Neural progenitor cell (in vitro differentiated cells): Measurements from ENCODE around the gene UNC5B. TPM values are rescaled to one million over a fixed set of nuclear protein-coding genes. Genes with fewer than 3 reads are reported as not detected.
"Not testable (repeated sequence)": the region's sequence is repeated elsewhere in the genome, so short reads cannot be mapped to it uniquely, and the experiment has no call there.

Source experiments
- DNase-seq: peaks from one replicate; pipeline ENCODE4 v3.0.0-alpha.2; 2016; ENCODE audit warnings: low spot score
- H2AFZ ChIP-seq: fragments of 200-600 bp; sonication (generic); replicated peaks from 2 replicates; pipeline ENCODE4 v1.6.1; 2016; ENCODE audit warnings: antibody characterized with exemption
- H3F3A ChIP-seq: fragments of 200-600 bp; sonication (generic); 2 replicates; pipeline ENCODE4 v1.6.1; 2016; ENCODE audit warnings: antibody characterized with exemption, low read depth
- H3K27ac ChIP-seq: fragments of 200-600 bp; sonication (generic); 2 replicates; pipeline ENCODE4 v1.5.1; 2016; ENCODE audit warnings: mild to moderate bottlenecking
- H3K27me3 ChIP-seq: fragments of 200-600 bp; sonication (generic); 2 replicates; pipeline ENCODE4 v1.6.1; 2016; ENCODE audit warnings: mild to moderate bottlenecking, moderate library complexity
- H3K36me3 ChIP-seq: fragments of 200-600 bp; sonication (generic); 2 replicates; pipeline ENCODE4 v1.5.1; 2016
- H3K4me1 ChIP-seq: fragments of 200-600 bp; sonication (generic); 2 replicates; pipeline ENCODE4 v1.6.1; 2016; ENCODE audit warnings: mixed run types
- H3K4me2 ChIP-seq: fragments of 200-600 bp; sonication (generic); 2 replicates; pipeline ENCODE4 v1.6.1; 2016
- H3K4me3 ChIP-seq: fragments of 200-600 bp; sonication (generic); 2 replicates; pipeline ENCODE4 v1.5.1; 2016
- H3K79me2 ChIP-seq: fragments of 200-600 bp; sonication (generic); 2 replicates; pipeline ENCODE4 v1.6.1; 2016; ENCODE audit warnings: low read depth
- H3K9ac ChIP-seq: fragments of 200-600 bp; sonication (generic); 2 replicates; pipeline ENCODE4 v1.6.1; 2016
- H3K9me3 ChIP-seq: fragments of 200-600 bp; sonication (generic); 2 replicates; pipeline ENCODE4 v1.5.1; 2016; ENCODE audit warnings: low read depth
- H4K20me1 ChIP-seq: fragments of 200-600 bp; sonication (generic); 2 replicates; pipeline ENCODE4 v1.6.1; 2016; ENCODE audit warnings: low read depth
- H3K27ac Mint-ChIP-seq: 3 replicates; pipeline ENCODE4 v1.8.0; 2021; ENCODE audit warnings: mixed read lengths
- H3K27me3 Mint-ChIP-seq: 2 replicates; pipeline ENCODE4 v1.8.0; 2022; ENCODE audit warnings: low read depth, mild to moderate bottlenecking, inconsistent platforms, moderate library complexity, mixed read lengths; ENCODE audit not compliant: insufficient read depth
- H3K36me3 Mint-ChIP-seq: 3 replicates; pipeline ENCODE4 v1.8.0; 2021; ENCODE audit warnings: mixed read lengths
- H3K4me1 Mint-ChIP-seq: 3 replicates; pipeline ENCODE4 v1.8.0; 2021; ENCODE audit warnings: mixed read lengths
- H3K4me3 Mint-ChIP-seq: 3 replicates; pipeline ENCODE4 v1.8.0; 2021; ENCODE audit warnings: mild to moderate bottlenecking, moderate library complexity, mixed read lengths
- H3K9me3 Mint-ChIP-seq: 3 replicates; pipeline ENCODE4 v1.8.0; 2020; ENCODE audit warnings: mixed read lengths
- EZH2 ChIP-seq: fragments of 200-600 bp; sonication (generic); IDR thresholded peaks from 2 replicates; pipeline ENCODE4 v1.6.1; 2017; ENCODE audit warnings: antibody characterized with exemption, mild to moderate bottlenecking, moderate library complexity
- EZH2phosphoT487 ChIP-seq: fragments of 200-600 bp; sonication (generic); IDR thresholded peaks from 2 replicates; pipeline ENCODE4 v1.6.1; 2017; ENCODE audit warnings: antibody characterized with exemption
- total RNA-seq: library from RNA; depleted of rRNA; stranded (reverse); fragments of >200 nt; gene quantifications from 2 replicates; pipeline ENCODE4 v1.2.3, GENCODE V29; 2015; ENCODE audit warnings: low replicate concordance
- TF ChIP-seq, protein P1 (sequence below): fragments of 200-600 bp; sonication (generic); IDR thresholded peaks from 2 replicates; pipeline ENCODE4 v1.5.1; 2017; ENCODE audit warnings: antibody characterized with exemption, mild to moderate bottlenecking

The UNC5B gene
- total RNA-seq, 1 donor from 2014 or later: 3.3 TPM

DNA sequence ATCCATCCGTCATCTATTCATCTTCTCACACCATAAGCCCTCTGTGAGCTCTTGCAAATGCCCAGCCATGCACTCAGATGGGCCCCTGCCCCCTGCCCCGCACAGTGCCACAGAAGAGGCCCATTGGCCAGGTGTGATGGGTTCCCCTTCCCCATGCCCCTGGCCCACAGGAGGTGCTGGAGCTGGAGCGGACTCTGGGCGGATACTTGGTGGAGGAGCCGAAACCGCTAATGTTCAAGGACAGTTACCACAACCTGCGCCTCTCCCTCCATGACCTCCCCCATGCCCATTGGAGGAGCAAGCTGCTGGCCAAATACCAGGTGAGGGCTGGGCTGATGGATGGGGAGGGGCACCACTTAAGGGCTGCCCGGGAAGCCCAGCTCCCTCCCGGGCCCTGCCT lies 83.3 kb downstream of the UNC5B start:
- H3K9ac ChIP-seq: no peak overlapping the region
- no peaks in the 10 kb centered on the region for H3K36me3 ChIP-seq
- no peak overlapping the region for H3K27ac Mint-ChIP-seq
- H3K36me3 Mint-ChIP-seq: no peaks in the 10 kb centered on the region
- H3K4me3 Mint-ChIP-seq: no peak overlapping the region
- H3K9me3 Mint-ChIP-seq: no peaks in the 10 kb centered on the region
- no peak overlapping the region for H3K4me3 ChIP-seq
- no peaks in the 10 kb centered on the region for H4K20me1 ChIP-seq
- no peaks in the 10 kb centered on the region for H3K4me1 ChIP-seq
- H3F3A ChIP-seq: no peaks in the 10 kb centered on the region
- H3K27me3 Mint-ChIP-seq: peaks cover 8% of the 10 kb centered on the region
- H3K79me2 ChIP-seq: no peaks in the 10 kb centered on the region
- H2AFZ ChIP-seq: no peak overlapping the region
- H3K27ac ChIP-seq: no peak overlapping the region
- H3K27me3 ChIP-seq: no peaks in the 10 kb centered on the region
- H3K4me2 ChIP-seq: no peak overlapping the region
- H3K9me3 ChIP-seq: no peaks in the 10 kb centered on the region
- H3K4me1 Mint-ChIP-seq: peaks cover 11% of the 10 kb centered on the region
- TF ChIP-seq EZH2 (no peak), EZH2phosphoT487 (no peak)
- TF ChIP-seq, protein P1, sequence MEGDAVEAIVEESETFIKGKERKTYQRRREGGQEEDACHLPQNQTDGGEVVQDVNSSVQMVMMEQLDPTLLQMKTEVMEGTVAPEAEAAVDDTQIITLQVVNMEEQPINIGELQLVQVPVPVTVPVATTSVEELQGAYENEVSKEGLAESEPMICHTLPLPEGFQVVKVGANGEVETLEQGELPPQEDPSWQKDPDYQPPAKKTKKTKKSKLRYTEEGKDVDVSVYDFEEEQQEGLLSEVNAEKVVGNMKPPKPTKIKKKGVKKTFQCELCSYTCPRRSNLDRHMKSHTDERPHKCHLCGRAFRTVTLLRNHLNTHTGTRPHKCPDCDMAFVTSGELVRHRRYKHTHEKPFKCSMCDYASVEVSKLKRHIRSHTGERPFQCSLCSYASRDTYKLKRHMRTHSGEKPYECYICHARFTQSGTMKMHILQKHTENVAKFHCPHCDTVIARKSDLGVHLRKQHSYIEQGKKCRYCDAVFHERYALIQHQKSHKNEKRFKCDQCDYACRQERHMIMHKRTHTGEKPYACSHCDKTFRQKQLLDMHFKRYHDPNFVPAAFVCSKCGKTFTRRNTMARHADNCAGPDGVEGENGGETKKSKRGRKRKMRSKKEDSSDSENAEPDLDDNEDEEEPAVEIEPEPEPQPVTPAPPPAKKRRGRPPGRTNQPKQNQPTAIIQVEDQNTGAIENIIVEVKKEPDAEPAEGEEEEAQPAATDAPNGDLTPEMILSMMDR: no peak
- DNase-seq: no peak

DNA sequence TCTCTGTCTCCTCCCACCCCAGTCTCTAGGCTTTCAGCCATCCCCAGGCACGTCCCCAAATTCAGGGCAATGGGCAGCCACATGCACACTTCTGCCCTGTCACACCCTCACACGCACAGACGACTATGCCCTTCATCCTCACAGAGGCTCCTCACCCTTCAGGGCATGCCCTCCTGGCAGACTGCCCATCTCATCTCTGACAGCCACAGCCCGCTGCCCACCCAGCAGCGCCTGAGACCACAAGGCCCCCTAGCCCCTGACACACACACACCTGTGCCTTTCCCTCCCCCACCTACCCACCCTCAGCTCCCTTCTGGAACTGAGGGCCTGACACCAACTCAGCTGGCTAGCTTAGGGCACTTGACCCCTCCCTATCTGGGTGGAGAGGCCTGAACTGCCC lies 83.7 kb downstream of the UNC5B start:
- Mint-ChIP-seq H3K4me1 (peaks cover 11% of the 10 kb centered on the region), H3K36me3 (no peaks in the 10 kb centered on the region), H3K9me3 (no peaks in the 10 kb centered on the region), H3K27me3 (peaks cover 8% of the 10 kb centered on the region), H3K27ac (no peak overlapping the region), H3K4me3 (no peak overlapping the region)
- TF ChIP-seq, protein P1: no peak
- TF ChIP-seq EZH2phosphoT487 (no peak), EZH2 (no peak)
- Histone ChIP-seq H3F3A (no peaks in the 10 kb centered on the region), H3K79me2 (no peaks in the 10 kb centered on the region), H3K4me3 (no peak overlapping the region), H4K20me1 (no peaks in the 10 kb centered on the region), H3K36me3 (no peaks in the 10 kb centered on the region), H3K4me2 (no peak overlapping the region), H3K9me3 (no peaks in the 10 kb centered on the region), H2AFZ (no peak overlapping the region), H3K27me3 (no peaks in the 10 kb centered on the region), H3K27ac (no peak overlapping the region), H3K9ac (no peak overlapping the region), H3K4me1 (no peaks in the 10 kb centered on the region)
- no peak for DNase-seq

DNA sequence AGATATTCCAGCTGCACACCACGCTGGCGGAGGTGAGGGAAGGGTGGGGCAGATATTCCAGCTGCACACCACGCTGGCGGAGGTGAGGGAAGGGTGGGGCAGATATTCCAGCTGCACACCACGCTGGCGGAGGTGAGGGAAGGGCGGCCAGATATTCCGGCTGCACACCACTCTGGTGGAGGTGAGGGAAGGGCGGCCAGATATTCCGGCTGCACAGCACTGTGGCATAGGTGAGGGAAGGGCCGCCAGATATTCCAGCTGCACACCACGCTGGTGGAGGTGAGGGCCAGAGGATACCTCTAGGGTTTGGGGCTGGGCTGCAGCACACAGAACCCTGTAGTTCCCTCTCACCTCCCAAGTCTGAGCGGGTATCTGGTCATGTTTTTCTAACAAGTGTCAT lies 84.4 kb downstream of the UNC5B start:
- peaks cover 11% of the 10 kb centered on the region for H3K4me1 Mint-ChIP-seq
- not testable (repeated sequence) for DNase-seq, H3K9ac ChIP-seq, H3K27ac ChIP-seq, H3K27ac Mint-ChIP-seq, H3K9me3 ChIP-seq, H3K79me2 ChIP-seq, H3K27me3 ChIP-seq, H3K4me1 ChIP-seq, H3K27me3 Mint-ChIP-seq, H3K4me3 Mint-ChIP-seq, H3F3A ChIP-seq, H4K20me1 ChIP-seq, H3K36me3 ChIP-seq, H3K4me2 ChIP-seq, H3K9me3 Mint-ChIP-seq, H3K36me3 Mint-ChIP-seq, H2AFZ ChIP-seq, H3K4me3 ChIP-seq

DNA sequence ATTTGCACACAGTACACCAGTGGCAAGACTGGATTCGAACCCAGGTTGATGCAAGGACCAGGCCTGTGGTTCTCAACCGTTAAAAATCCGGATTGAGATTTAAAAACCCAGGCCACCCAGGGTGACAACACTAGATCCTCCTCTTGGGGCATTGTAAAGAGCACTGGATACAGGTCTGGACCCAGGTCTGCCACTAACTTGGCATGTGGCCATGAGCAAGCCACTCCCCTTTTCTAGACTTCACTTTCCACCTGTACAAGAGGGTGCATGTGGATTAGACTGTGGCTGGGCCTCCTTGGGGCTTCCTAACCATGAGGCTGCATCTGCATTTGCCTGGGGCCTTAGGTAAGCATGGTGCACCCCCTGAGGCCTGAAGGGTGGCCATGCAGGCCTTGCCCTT lies 85.0 kb downstream of the UNC5B start:
- H3K4me3 Mint-ChIP-seq: no peak overlapping the region
- Histone ChIP-seq H4K20me1 (no peaks in the 10 kb centered on the region), H3F3A (no peaks in the 10 kb centered on the region), H2AFZ (no peak overlapping the region), H3K9ac (no peak overlapping the region), H3K4me1 (no peaks in the 10 kb centered on the region), H3K4me3 (no peak overlapping the region), H3K27ac (no peak overlapping the region), H3K9me3 (no peaks in the 10 kb centered on the region), H3K36me3 (no peaks in the 10 kb centered on the region), H3K79me2 (no peaks in the 10 kb centered on the region), H3K4me2 (no peak overlapping the region), H3K27me3 (no peaks in the 10 kb centered on the region)
- no peak for DNase-seq
- no peaks in the 10 kb centered on the region for H3K36me3 Mint-ChIP-seq
- peaks cover 10% of the 10 kb centered on the region for H3K27me3 Mint-ChIP-seq
- TF ChIP-seq EZH2phosphoT487: no peak
- TF ChIP-seq EZH2: no peak
- TF ChIP-seq, protein P1: no peak
- H3K4me1 Mint-ChIP-seq: peaks cover 11% of the 10 kb centered on the region
- no peak overlapping the region for H3K27ac Mint-ChIP-seq
- H3K9me3 Mint-ChIP-seq: no peaks in the 10 kb centered on the region
